ENCODE data around the gene CNOT9.
"Not testable (repeated sequence)": the region's sequence is repeated elsewhere in the genome, so short reads cannot be mapped to it uniquely, and the experiment has no call there.

The CNOT9 gene

DNA sequence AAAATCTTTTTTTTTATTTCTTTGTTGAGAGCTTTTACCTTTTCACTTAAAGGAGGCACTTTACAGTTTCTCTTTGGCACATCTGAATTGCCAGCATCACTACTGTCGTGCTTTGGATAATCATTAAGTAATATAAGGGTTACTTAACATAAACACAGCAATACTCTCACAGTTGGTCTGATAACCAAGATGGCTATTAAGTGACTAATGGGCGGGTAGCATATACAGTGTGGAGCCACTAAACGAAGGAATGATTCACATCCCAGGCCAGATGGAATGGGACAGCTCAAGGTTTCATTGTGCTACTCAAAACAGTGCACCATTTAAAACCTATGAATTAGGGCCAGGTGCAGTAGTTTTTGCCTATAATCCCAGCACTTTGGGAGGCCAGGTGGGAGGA, 28.6 kb upstream of the CNOT9 start:
- in situ Hi-C loops (cut with HindIII; ENCODE audit: low pct_ligation_motif_present, low sequenced_read_pairs), result no loop called here
- Histone ChIP-seq H3K4me3 (ENCODE audit: low read depth, low read length) (no peak overlapping the region), H3K36me3 (replicated peaks) (peaks cover 15% of the 10 kb centered on the region), H3K27me3 (replicated peaks) (no peaks in the 10 kb centered on the region), H3K27ac (no peak overlapping the region)
- TF ChIP-seq, protein P1, sequence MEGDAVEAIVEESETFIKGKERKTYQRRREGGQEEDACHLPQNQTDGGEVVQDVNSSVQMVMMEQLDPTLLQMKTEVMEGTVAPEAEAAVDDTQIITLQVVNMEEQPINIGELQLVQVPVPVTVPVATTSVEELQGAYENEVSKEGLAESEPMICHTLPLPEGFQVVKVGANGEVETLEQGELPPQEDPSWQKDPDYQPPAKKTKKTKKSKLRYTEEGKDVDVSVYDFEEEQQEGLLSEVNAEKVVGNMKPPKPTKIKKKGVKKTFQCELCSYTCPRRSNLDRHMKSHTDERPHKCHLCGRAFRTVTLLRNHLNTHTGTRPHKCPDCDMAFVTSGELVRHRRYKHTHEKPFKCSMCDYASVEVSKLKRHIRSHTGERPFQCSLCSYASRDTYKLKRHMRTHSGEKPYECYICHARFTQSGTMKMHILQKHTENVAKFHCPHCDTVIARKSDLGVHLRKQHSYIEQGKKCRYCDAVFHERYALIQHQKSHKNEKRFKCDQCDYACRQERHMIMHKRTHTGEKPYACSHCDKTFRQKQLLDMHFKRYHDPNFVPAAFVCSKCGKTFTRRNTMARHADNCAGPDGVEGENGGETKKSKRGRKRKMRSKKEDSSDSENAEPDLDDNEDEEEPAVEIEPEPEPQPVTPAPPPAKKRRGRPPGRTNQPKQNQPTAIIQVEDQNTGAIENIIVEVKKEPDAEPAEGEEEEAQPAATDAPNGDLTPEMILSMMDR (IDR thresholded peaks at IDR 0.05; ENCODE audit: low read depth, low read length, missing control alignments), result no peak
- DNase-seq, result no peak

DNA sequence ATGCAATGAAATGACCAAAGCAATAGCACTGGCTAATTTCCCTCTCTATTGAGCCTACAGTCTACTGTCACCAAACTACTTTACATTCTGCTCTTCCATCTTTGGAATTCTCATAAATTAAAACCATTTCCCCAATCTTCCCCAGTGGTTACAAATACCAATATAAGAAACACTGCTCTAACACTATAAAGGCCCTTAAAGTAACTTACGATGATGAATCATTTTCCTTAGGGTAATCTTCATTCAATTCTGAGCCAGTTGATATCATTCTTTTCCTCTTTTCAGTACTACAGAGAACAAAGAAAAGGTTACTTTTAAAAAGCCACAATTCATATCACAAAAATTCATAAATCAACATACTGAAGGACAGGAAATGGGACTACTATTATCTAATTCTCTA, 22.6 kb upstream of the CNOT9 start:
- Histone ChIP-seq H3K27ac (no peak overlapping the region), H3K4me3 (ENCODE audit: low read depth, low read length) (no peak overlapping the region), H3K36me3 (replicated peaks) (peaks cover 10% of the 10 kb centered on the region), H3K27me3 (replicated peaks) (no peaks in the 10 kb centered on the region)
- TF ChIP-seq, protein P1 (IDR thresholded peaks at IDR 0.05; ENCODE audit: low read depth, low read length, missing control alignments), result no peak
- no peak for DNase-seq
- in situ Hi-C loops (cut with HindIII; ENCODE audit: low pct_ligation_motif_present, low sequenced_read_pairs), result no loop called here

DNA sequence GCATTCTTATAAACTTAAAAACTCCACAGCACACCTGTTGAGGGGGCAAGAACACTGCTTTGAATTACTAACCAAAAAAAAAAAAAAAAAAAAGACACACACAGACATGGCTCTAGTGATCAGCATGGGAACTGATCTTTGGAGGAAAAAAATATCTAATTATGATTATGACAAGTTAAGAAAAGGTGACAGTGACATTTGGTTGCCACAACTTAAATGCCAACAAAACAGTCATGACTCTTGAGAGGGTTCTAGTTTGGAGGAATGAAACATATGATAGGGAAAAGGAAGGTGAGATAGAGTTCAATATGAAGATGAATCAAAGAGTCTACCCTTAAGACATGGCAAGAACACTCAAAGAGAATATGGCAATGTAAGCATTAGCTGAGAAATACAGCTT, 21.1 kb upstream of the CNOT9 start:
- in situ Hi-C loops (cut with HindIII; ENCODE audit: low pct_ligation_motif_present, low sequenced_read_pairs), result no loop called here
- no peak for DNase-seq
- peaks cover 12% of the 10 kb centered on the region for H3K36me3 ChIP-seq (replicated peaks)
- TF ChIP-seq, protein P1 (IDR thresholded peaks at IDR 0.05; ENCODE audit: low read depth, low read length, missing control alignments), result no peak
- H3K4me3 ChIP-seq (ENCODE audit: low read depth, low read length), result no peak overlapping the region
- no peak overlapping the region for H3K27ac ChIP-seq
- no peaks in the 10 kb centered on the region for H3K27me3 ChIP-seq (replicated peaks)

DNA sequence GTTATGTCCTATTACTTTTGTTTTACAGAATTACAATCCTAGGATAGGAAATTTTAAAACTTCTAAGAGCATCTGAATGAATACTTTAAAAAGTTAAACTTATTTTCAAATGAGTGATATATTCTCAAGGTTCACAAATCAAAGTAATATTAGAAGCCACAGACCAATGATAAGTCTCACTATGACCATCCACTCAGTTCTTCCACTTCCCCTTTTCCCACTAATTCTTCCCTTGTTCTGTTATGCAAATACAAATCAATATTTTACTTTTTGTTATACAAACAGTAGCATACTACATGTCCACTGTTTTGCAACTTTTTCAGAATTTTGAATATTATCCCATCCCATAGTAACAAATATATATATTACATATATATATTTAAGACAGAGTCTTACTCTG, 20.7 kb upstream of the CNOT9 start:
- TF ChIP-seq, protein P1 (IDR thresholded peaks at IDR 0.05; ENCODE audit: low read depth, low read length, missing control alignments), result no peak
- in situ Hi-C loops (cut with HindIII; ENCODE audit: low pct_ligation_motif_present, low sequenced_read_pairs), result no loop called here
- no peak for DNase-seq
- H3K27ac ChIP-seq, result no peak overlapping the region
- H3K4me3 ChIP-seq (ENCODE audit: low read depth, low read length), result no peak overlapping the region
- peaks cover 14% of the 10 kb centered on the region for H3K36me3 ChIP-seq (replicated peaks)
- H3K27me3 ChIP-seq (replicated peaks), result no peaks in the 10 kb centered on the region

DNA sequence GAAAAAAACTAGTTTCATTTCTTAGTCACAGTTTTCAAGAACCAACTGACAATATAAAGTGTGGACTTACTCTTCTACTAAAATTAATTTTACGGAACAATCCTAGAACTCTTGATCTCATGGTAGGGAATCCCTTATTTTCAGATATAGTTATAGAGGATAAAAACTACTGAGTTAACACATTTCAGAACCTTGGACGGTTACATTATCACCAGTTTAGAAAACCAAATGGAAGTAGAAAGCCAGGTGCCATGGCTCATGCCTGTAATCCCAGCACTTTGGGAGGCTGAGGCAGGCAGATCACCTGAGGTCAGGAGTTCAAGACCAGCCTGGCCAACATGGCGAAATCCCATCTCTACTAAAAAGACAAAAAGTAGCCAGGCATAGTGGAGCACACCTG, 14.4 kb upstream of the CNOT9 start:
- H3K27me3 ChIP-seq (replicated peaks); H3K27ac ChIP-seq; in situ Hi-C loops (cut with HindIII; ENCODE audit: low pct_ligation_motif_present, low sequenced_read_pairs); H3K4me3 ChIP-seq (ENCODE audit: low read depth, low read length); DNase-seq: not testable (repeated sequence)
- H3K36me3 ChIP-seq (replicated peaks), result peaks cover 18% of the 10 kb centered on the region

DNA sequence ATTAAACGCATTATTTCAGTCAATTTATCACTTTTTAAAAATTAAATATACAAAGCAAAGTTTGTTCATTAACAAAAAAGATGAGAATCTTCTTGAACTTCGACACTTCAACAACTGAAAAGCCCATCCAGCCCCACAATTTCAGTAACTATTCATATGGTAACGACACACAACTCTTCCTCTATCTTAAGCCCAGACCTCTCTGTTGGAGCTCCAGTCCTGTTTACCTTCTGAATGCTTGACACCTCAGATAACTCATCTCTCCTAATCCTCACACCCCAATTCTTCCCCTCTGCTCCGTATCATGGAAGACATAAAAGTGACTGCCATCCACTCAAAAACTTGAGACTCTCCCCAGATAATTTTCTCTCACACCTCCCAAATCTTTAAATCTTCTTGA, 13.1 kb upstream of the CNOT9 start:
- Histone ChIP-seq H3K27me3 (replicated peaks) (no peaks in the 10 kb centered on the region), H3K36me3 (replicated peaks) (peaks cover 18% of the 10 kb centered on the region), H3K27ac (no peak overlapping the region), H3K4me3 (ENCODE audit: low read depth, low read length) (no peak overlapping the region)
- in situ Hi-C loops (cut with HindIII; ENCODE audit: low pct_ligation_motif_present, low sequenced_read_pairs), result no loop called here
- TF ChIP-seq, protein P1 (IDR thresholded peaks at IDR 0.05; ENCODE audit: low read depth, low read length, missing control alignments), result no peak
- no peak for DNase-seq
